ENCODE results near the gene TANGO2.

TANGO2 gene

DNA sequence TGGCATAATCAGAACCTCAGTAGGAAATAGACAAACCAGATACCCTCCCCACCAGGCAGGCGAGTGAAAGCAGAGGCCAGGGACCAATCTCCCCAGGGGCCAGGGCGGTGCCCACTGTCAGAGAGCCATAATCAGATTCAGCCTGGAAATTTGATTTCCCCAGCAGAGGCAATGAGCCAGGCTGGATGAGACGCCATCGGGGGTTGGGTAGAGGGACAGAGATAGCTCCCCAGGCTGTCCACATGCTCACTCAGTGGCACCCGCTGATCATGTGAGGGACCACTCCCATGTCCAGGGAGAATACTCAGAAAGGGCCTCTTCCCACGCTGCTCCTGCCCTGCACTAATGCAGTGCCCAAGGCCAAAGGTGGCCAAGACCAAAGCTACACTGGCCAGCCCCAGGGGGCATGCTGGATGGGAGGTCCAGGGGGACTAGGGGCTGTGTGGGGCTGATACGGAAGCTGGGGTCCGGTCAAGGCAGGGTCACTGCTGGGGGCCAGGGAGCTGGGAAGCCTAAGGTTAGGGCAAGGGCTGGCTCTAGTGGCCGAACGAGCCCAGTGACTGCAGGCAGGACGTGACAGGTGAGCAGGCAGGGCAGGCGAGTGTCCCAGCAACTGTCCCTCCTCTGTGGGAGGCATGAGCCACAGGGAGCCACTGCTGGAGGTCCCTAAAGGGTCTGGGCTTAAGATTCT, 24.1 kb upstream of the TANGO2 start:
- DNase-seq (ENCODE audit: low spot score) = no peak

DNA sequence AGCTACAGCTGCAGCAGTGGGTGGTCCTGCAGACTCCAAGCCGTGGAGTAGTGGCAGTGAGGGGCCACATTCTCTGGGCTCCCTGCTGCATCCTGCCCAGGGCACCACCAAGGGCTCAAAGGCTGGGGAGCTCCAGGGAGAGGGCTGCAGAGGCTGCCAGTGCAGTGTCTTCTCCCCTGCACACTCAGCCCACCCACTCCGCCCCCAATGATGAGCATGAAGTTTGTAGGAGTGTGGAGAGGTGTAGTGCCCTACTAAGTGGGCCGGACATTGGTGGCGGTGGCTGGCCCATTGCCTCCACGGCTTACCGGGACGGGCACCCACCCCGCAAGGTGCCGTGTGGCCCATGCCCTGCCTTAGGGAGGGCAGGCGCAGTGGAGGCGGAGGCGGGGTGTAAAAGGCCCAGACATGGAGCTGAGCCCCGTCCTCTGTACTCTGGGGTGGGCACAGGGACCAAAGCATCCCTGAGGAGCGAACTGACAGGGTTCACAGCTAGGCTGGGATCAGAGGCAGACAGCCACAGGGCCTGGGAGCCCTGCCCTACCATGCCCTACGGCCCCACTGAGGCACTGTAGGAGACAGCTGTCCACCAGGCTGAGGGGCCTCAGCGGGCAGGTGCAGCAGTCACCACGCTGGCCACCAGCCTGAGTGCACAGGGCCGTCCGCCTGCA, 23.2 kb upstream of the TANGO2 start:
- DNase-seq (ENCODE audit: low spot score) = no peak

DNA sequence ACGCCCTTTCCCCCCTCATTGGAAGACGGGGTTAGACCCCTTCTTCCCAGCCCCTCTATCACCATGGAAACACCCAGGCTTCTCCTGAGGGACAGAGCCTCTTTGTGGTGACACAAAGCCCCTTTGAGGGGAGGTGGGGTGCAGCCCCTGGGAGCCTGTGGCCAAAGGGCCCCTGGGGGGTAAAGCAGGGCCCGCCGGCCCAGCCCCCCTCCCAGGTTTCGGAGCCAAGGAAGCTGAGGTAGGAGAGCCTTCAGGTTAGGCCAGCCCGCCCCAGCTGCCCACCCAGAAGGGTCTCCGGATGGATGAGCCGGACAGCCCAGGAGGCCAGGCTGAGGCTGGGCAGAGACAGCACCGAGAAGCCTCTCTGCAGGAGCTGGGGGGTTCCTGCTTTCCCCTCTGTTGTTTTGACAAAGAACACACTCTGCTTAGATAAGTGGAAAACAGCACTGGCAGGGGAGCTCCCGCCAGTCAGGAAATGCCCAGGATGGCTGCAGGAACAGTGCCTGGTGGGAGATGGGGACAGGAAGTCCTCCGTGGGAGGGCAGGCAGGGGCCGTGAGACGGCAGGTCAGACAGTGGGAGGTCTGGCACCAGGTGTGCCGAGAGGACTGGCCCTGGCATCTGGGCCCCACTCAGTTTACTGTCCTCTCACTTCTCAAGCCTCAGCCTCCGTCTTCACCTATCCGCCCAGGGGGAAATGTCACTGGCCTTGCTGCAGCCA, 22.5 kb upstream of the TANGO2 start:
- DNase-seq (ENCODE audit: low spot score) = no peak

DNA sequence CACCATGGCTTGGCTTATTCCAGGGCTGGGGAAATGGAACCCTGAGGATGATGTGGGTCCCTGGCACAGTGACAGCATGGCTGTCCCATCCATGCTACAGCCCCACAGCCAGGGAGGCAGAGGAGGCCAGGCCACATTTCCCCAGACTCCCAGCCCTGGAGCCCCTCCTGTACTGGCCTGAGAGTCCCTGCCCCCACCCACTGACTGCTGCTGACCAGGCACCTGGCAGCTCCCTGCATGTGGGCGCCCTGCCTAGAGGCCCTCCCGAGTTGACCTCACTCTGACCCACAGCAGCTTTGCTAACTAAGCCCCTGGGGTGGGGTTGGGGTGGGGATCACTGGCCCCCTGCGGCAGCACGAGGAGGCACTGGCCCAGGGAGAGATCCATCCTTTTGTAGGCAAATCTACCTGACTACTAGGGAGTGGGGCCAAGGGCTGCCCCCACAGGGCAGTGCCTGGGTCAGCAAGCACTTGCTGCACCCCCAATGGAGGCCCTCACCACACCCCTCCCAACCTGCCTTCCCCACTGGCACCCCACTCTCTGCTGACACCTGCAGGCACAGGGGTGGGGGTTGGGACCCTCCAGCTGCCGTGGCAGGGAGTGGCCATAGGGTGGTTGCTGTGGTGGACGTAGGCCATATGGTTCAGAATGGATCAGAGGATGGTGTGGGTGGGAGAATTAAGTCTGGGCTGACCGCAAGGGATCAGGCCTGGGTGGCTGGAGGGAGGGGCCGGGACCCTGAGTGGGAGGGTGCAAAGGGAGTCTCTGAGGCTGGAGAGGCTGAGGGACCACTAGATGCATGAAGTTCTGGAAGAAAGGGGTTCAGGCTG, 21.7 kb upstream of the TANGO2 start:
- no peak for DNase-seq (ENCODE audit: low spot score)

DNA sequence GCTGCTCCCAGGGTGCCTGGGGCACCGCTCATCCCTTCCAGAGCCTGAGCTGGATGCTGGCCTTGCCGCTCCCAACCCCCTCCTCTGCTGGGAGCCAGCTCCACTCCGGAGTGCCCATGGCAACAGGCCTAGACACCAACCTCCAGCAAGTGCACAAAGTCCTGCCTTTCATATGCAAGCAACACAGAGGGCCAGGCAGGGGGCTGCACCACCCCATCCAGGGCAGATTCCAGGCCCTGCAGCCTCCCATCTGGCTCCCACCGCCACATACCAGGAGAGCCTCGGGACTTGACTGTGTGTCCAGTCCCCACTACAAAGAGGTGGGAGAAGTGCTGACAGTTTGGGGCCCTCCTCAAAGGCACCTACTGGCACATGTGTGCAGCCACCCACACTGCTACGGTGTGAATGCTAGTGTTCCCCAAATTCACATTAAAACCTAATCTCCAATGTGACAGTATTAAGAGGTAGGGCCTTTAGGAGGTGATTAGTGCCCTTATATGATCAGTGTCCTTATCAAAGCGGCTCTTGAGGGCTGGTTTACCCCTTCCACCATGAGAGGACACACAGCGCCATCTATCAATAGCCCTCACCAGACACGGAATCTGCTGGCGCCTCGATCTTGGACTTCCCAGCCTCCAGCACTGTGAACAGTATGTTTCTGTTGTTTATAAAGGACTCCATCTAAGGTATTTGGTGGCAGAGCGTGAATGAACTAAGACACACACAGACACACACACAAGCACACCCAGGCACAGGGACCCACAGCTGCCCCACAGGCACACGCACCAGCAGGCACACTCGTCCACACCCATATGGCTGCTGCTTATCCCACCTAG, 20.4 kb upstream of the TANGO2 start:
- DNase-seq (ENCODE audit: low spot score) = no peak

DNA sequence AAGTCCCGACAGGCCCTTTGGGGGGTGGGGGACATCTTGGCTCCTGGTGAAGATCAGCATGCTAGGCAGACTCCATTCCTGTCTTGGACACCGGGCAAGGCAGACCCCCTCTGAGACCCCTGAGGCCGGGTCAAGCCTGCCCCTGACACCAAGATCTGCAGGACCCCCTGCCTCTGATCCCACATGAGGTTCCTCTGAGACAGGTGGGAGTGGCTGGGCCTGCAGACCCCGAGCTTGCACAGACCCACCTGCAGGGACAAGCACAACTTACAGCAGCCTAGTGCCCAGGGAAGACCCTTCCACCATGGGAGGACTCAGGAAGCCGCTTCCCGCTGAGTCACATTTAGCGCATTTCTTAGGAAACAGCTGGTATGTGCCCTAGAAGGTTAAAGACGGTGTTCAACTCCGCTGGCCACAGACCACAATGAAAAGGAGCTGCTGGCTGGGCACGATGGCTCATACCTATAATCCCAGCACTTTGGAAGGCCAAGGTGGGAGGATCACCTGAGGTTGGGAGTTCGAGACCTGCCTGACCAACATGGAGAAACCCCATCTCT, 19.8 kb upstream of the TANGO2 start:
- no peak for DNase-seq (ENCODE audit: low spot score)

DNA sequence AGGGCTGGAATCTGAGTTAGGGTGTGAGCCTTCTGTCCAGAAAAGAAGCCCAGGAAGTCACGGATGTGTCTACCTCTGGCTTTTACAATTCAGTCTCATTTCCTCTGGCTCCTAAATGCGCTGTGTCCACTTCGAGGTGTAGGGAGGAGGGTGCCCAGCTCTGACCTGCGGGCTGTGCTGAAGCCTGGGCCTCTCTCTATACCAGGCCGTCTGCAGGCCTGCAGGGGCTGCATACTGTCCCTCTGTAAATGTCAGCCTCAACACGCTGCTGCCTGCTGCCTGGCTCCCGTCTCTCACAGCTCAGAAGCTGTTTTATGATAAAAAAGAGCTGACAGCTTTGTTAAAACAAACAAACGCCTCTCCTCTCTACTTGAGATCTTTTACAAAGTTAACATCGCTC, 18.8 kb upstream of the TANGO2 start:
- no peak for DNase-seq (ENCODE audit: low spot score)

DNA sequence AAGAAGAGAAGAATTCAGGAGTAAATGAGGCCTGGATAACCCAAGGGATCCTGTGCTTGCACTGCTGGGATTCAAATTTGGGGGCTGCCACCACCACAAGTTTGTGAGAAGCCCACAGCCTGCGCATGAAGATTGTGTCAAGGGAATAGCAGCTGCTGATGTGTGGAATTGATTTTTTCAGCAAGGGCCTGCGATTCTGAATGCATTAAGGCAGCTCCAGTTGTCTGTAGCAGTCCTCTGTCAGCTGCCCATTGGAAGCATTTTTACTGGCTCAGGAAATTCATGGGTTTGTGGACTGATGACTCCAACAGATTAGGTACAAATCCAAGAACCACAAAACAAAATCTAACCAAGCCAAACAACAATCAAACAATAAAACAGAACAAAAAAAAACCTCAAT, 18.3 kb upstream of the TANGO2 start:
- no peak for DNase-seq (ENCODE audit: low spot score)

DNA sequence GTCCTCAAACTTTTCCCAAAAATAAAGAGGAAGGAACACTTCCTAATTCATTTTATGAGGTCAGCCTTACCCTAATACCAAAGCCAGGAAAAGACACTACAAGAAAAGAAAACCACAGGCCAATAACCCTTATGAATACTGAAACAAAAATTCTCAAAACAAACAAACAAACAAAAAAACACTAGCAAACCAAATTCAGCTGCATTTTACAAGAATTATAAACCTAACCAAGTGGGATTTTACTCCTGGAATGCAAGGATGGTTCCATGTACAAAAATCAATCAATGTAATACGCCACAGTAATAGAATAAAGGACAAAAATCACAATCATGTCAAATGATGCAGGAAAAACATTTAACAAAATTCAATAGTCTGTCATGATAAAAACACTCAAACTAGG, 17.6 kb upstream of the TANGO2 start:
- no peak for DNase-seq (ENCODE audit: low spot score)

DNA sequence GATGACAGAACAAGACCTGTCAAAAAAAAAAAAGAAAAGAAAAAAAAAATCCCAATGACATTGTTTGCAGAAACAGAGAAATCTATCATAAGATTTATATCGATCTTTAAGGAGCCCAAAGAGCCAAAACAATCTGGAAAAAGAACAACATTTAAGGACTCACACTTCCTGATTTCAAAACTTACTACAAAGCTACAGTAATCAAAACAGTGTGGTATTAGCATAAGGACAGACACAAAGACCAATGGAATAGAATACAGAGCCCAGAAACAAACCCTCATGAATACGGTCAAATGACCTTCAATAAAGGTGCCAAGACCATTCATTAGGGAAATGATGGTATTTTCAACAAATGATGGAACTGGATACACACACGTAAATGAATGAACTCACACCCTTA, 16.4 kb upstream of the TANGO2 start:
- no peak for DNase-seq (ENCODE audit: low spot score)

DNA sequence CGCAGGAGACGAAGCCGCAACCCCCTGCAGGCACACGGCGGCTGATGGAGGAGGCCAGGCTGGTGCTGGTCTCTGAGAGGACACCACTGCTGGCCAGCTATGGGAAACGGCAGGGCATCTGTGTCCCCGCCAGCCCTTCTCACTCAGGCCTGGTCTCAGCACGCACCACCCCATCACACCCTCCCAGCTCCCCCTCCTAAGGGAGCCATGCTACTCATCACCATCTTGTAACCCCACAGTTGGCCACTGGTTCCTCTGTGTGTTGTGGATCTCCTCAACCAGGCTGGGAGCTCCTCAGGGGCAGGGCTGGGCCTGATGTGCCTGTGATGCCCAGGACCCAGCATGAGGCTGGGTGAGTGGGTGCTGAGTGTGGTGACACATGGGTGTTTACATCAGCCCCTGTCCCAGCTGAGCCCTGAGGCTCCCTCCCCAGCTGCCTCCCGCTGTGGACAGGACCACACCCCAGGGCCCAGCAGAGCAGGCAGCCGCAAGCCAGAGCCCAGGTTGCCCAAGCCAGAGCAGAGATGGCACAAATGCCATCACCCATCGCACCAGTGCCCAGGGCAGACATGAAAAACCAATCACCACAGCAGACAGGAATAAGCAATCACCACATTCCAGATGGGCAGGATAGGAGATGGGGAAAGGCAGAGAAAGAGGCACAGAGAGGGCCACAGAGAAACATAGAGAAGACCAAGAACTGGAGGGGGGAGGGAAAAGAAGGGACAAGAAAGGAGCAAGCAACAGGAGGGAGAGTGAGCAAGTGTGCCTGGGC, 12.5 kb upstream of the TANGO2 start:
- DNase-seq (ENCODE audit: low spot score) = no peak

DNA sequence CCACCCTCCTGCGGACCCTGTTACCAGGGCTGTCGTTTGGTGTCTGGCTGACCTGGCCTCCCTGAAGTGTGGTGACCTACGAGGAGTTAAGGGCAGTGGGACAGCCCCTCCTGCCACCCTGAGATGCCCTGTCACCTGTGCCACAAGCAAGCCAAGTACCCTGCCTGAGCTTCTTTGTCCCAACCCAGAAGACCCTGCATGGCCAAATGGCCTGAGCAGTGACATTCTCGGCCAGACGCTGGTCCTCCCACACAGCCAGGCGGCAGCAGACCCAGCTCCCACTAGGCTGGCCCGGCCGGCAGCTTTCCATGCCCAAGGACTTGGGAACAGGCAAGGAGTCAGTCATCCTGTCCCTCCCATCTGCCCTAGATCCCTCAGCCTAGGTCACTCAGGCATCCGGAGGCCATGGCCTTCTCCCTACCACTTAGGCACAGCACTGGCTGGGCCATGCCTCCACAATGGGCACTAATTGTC, 11.9 kb upstream of the TANGO2 start:
- no peak for DNase-seq (ENCODE audit: low spot score)

DNA sequence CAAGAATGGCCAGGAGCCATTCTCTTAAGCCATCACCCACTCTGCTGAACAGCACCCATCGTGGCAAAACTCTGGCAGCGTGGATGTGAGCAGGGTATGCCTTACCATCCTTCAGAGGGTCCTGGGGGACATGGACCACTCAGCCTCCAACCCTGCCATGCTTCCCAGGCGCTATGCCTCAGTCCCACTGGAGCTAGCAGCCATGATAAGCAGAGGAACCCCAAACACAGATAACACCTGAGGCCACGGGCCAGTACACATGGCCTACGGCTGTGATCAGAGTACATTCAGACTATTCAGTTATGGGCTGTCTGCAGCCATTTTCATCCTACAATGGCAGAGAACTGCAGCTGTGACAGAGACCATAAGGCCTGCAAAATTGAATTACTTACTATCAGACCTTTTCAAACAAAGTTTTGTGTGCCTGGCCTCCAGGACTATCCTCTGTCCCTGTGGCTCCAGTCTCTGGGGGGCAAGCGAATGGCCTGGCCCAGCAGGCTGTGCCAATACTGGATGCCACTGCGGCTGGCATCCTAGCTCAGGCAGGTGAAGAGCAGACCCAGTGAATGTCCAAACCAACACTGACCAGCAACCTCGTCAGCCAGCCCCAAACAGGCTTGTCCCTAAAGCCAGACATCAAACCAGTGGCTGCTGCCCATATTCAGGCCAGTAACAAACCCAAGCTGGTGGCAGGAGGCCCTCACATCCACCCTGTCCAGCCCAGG, 11.2 kb upstream of the TANGO2 start:
- no peak for DNase-seq (ENCODE audit: low spot score)

DNA sequence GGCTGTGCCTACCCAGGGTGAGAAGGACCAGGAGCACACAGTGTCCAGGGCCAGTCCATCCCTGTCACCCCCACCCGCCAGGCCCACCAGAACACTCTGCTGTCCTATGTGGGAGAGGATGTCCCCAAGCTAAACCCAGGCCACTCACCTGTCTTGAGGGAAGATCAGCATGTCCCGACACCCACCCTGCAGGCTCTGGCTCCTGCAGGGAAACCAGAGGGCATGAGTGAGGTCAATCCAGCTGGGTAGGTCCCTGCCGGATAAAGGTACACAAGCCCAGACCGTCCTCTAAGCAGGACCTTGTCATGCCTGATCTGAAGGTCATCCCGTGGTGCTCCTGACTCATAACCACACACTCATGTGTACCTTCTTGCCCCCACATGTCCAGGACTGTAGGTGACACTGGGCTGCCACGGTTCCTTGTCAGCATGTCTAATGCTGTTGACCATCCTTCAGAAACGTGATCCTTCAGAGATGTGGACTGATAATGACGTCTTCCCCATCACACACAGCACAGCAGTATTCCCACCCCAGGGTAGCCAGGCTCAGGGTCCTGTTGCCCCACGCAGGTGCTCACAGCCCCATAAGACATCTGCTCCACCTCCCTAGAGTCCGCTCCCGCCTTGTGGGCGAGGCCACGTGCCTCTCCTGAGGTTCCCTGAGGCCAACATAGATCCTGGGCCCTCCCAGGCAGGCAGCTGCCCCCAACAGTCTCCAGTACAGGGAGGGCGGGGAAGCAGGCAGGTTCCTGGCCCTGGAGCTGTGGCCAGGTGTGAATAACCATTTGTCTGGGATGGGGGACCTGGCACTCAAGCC, 10.4 kb upstream of the TANGO2 start:
- no peak for DNase-seq (ENCODE audit: low spot score)

DNA sequence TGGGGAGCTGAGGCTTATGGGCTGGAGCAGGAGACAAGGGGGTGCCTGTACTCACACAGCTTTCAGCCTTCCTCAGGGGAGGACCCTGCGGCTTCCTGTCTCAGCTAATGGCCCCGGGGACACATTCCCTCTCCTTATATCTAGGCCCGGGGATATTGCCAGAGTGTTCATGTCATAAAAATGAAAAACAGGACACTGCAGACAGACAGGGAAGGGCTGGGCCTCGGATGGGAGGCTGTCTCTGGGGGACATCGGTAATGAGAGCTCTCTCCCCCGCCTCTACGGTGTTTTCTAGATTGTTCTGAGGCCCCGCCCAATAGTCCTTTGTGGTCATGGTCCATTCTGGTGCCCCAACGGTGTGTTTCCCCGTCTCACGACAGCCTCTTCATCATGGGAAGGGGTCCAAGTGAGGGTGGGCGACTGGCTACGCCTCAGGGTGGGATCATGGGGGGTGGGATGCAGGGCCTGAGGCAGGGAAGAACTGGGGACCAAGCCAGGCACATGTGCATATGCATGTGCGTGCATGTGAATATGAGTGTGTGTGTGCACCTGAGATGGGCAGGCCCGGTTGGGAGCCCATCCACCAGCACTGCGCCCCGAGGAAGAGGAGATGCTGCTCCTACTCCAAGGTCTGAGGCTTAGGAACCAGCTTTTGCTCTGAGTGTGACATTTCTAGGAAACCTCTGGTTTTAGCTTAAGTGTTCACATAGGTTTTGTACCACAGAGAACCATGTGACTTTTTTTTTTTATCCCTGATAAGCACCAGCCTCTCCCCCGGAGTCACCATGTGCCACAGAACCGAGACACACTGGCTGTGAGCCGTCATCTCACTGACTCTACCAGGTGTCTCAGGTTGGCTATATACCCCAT, 9.6 kb upstream of the TANGO2 start:
- no peak for DNase-seq (ENCODE audit: low spot score)

DNA sequence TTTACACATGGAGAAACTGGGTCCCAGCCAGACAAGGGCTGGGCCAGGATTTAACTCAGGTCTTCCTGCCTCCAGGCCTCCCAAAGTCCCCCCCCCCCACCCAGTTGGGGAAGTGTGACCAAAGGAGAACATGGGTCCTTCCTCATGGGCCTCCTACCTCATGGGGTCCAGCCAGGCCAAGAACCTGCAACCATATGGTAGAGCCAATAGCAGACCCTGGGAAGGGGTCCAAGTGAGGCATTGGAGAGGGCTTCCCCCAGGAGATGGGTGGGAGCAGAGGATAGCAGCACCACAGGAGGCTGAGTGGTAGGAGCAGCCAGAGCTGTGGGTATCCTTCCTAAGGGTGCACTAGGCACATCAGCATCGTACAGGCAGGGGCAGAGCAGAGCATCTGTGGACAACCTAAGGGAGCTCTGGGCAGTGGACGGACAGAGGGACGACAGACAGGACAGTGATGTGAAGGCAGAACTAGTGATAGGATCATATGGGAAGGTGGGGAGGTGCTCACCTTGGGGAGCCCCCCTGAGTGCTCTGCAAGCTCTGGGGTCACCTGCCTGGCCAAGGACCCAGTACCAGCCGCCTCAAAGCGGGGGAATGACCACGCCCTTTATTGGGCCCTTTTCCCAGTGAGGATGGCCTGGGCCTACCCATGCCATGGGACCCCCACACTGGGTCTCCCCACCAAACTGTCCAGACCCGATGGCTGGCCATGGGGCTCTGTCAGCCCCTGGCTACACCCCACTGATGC, 8.7 kb upstream of the TANGO2 start:
- DNase-seq (ENCODE audit: low spot score) = no peak

DNA sequence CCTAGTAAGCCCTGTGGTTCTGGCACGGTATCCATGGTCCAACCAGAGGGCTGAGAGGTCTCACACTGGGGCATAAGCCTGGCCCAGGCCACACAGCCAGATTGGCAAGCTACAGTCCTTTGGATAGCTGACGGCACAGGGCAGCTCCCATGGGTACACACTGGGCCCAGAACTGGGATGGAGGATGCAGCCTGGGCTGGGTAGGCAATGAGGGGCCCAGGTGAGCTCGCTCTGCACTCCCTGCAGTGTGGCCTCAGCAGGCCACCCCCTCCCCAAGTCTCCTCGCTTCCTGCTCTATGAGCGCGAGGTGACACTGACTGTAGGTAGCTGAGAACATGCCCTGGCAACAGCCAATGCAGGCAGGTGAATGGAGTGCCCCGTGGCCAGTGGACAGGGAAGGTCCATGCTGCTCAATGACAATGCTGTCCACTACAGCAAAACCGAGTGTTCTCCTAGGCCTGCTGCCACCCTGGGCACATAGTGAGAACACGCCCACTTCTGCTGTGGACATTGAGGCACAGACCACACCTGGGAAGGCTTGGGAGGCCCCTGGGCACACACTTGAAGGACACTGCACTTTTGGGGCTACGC, 8.1 kb upstream of the TANGO2 start:
- DNase-seq (ENCODE audit: low spot score) = no peak

Measured in CD4-positive, alpha-beta T cell treated with Interleukin-2 at 100 ng/mL for 4 hours (primary cell).